ENCODE measurements around the gene CD81. TPM values are rescaled to one million over a fixed set of nuclear protein-coding genes. Genes with fewer than 3 reads are reported as not detected.
A peak's percentile ranks its signal among the peaks of the same experiment; 100 is the strongest.

The CD81 gene
- total RNA-seq, 1 experiment from 2014 or later: 237 TPM

- peaks cover 6% of the 10 kb centered on the region for H3K27me3 Mint-ChIP-seq (ENCODE audit: low read depth)
- ATAC-seq: no peak
- TF ChIP-seq CBFB (CRISPR knock-in tag; IDR thresholded peaks at IDR 0.05; ENCODE audit: low read depth) (no peak), ZNF423 (CRISPR knock-in tag; IDR thresholded peaks at IDR 0.05) (no peak), USF1 (CRISPR knock-in tag; IDR thresholded peaks at IDR 0.05) (no peak), SMAD3 (CRISPR knock-in tag; IDR thresholded peaks at IDR 0.05; ENCODE audit: borderline replicate concordance) (no peak), TCF7 (CRISPR knock-in tag; IDR thresholded peaks at IDR 0.05; ENCODE audit: low read depth) (no peak), RORB (CRISPR knock-in tag; IDR thresholded peaks at IDR 0.05) (no peak), STAT6 (CRISPR knock-in tag; conservative IDR thresholded peaks at IDR 0.05; ENCODE audit: low read depth) (no peak), E2F5 (CRISPR knock-in tag; IDR thresholded peaks at IDR 0.05) (no peak), FOXP1 (CRISPR knock-in tag; IDR thresholded peaks at IDR 0.05; ENCODE audit: borderline replicate concordance) (no peak), E2F4 (CRISPR knock-in tag; IDR thresholded peaks at IDR 0.05; ENCODE audit: borderline replicate concordance, low read depth) (no peak), PREB (CRISPR knock-in tag; IDR thresholded peaks at IDR 0.05; ENCODE audit: borderline replicate concordance) (no peak), KAT7 (CRISPR knock-in tag; IDR thresholded peaks at IDR 0.05; ENCODE audit: borderline replicate concordance) (no peak), E2F1 (CRISPR knock-in tag; IDR thresholded peaks at IDR 0.05) (no peak), NR3C1 (CRISPR knock-in tag; conservative IDR thresholded peaks at IDR 0.05; ENCODE audit: low read depth) (no peak), NFATC4 (CRISPR knock-in tag; IDR thresholded peaks at IDR 0.05) (no peak)
- TF ChIP-seq, protein P1, sequence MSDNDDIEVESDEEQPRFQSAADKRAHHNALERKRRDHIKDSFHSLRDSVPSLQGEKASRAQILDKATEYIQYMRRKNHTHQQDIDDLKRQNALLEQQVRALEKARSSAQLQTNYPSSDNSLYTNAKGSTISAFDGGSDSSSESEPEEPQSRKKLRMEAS (CRISPR knock-in tag; IDR thresholded peaks at IDR 0.05): no peak
- TF ChIP-seq, protein P2, sequence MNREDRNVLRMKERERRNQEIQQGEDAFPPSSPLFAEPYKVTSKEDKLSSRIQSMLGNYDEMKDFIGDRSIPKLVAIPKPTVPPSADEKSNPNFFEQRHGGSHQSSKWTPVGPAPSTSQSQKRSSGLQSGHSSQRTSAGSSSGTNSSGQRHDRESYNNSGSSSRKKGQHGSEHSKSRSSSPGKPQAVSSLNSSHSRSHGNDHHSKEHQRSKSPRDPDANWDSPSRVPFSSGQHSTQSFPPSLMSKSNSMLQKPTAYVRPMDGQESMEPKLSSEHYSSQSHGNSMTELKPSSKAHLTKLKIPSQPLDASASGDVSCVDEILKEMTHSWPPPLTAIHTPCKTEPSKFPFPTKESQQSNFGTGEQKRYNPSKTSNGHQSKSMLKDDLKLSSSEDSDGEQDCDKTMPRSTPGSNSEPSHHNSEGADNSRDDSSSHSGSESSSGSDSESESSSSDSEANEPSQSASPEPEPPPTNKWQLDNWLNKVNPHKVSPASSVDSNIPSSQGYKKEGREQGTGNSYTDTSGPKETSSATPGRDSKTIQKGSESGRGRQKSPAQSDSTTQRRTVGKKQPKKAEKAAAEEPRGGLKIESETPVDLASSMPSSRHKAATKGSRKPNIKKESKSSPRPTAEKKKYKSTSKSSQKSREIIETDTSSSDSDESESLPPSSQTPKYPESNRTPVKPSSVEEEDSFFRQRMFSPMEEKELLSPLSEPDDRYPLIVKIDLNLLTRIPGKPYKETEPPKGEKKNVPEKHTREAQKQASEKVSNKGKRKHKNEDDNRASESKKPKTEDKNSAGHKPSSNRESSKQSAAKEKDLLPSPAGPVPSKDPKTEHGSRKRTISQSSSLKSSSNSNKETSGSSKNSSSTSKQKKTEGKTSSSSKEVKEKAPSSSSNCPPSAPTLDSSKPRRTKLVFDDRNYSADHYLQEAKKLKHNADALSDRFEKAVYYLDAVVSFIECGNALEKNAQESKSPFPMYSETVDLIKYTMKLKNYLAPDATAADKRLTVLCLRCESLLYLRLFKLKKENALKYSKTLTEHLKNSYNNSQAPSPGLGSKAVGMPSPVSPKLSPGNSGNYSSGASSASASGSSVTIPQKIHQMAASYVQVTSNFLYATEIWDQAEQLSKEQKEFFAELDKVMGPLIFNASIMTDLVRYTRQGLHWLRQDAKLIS (CRISPR knock-in tag; IDR thresholded peaks at IDR 0.05; ENCODE audit: borderline replicate concordance): no peak
- H3K4me1 Mint-ChIP-seq: peaks cover 24% of the 10 kb centered on the region
- no peaks in the 10 kb centered on the region for H3K9me3 Mint-ChIP-seq
- no peak overlapping the region; the same call in 1 of the 2 replicates for H3K4me3 Mint-ChIP-seq
- no peak for DNase-seq (ENCODE audit: low spot score)
- ChIA-PET CTCF (no interaction called here), POLR2A (no interaction called here)
- H3K27ac Mint-ChIP-seq: peak overlapping the region; percentile 53; the same call in 1 of the 2 replicates
- H3K36me3 Mint-ChIP-seq: peaks cover 3% of the 10 kb centered on the region; the same call in 1 of the 2 replicates
Measured at GRCh38 chr11:2380396-2380795, 3.3 kb downstream of the CD81 start.

All from WTC11 (cell line).